IMR-90 (cell line): ENCODE data around the gene KRT16. TPM values are rescaled to one million over a fixed set of nuclear protein-coding genes. Genes with fewer than 3 reads are reported as not detected.

ENCODE experiments used
- ATAC-seq: fragments of 200-7000 bp; cut with Tn5 transposase; 2 replicates; pipeline ENCODE4 v1.9.1; 2020; ENCODE audit warnings: low read depth, mild to moderate bottlenecking, moderate library complexity
- BruUV-seq: library from RNA; stranded (reverse); fragments of 400-500 nt; replicated peaks from 2 replicates; lab custom pipeline; 2021; lab: Mats Ljungman, UMichigan
- CTCF ChIA-PET: fragments of 300-600 bp; formaldehyde crosslinking; extraction: SDS; loops from one replicate; lab custom pipeline; 2021; ENCODE audit warnings: antibody characterized with exemption; lab: Yijun Ruan, JAX
- POLR2A ChIA-PET: fragments of 300-600 bp; sonication (Branson Sonifier 250); formaldehyde crosslinking; loops from one replicate; lab custom pipeline; 2022; ENCODE audit warnings: antibody characterized with exemption; ENCODE audit not compliant: unreplicated experiment; lab: Charles Lee
- DNase-seq: peaks from one replicate; pipeline ENCODE4 v3.0.0; 2013
- H2AFZ ChIP-seq: replicated peaks from 2 replicates; pipeline ENCODE3; 2013; ENCODE audit warnings: low read length, mild to moderate bottlenecking; ENCODE audit not compliant: poor library complexity
- H2AK5ac ChIP-seq: 2 replicates; pipeline ENCODE4 v1.6.1; 2013; ENCODE audit warnings: low read depth, low read length, inconsistent platforms
- H2AK9ac ChIP-seq: replicated peaks from 2 replicates; pipeline ENCODE3; 2013; ENCODE audit warnings: mild to moderate bottlenecking, low read depth, low read length, moderate library complexity; ENCODE audit not compliant: poor library complexity
- H2BK120ac ChIP-seq: 2 replicates; pipeline ENCODE4 v1.6.1; 2013; ENCODE audit warnings: low read depth, low read length, inconsistent platforms
- H2BK15ac ChIP-seq: 3 replicates; pipeline ENCODE4 v1.6.1; 2013; ENCODE audit warnings: low read depth, low read length, inconsistent platforms
- H2BK20ac ChIP-seq: 2 replicates; pipeline ENCODE4 v1.6.1; 2013; ENCODE audit warnings: low read depth, mild to moderate bottlenecking, inconsistent platforms, low read length, moderate library complexity
- H2BK5ac ChIP-seq: 2 replicates; pipeline ENCODE4 v1.6.1; 2013; ENCODE audit warnings: mild to moderate bottlenecking, low read depth, low read length, inconsistent platforms; ENCODE audit not compliant: poor library complexity, severe bottlenecking
- H3K14ac ChIP-seq: replicated peaks from 2 replicates; pipeline ENCODE4 v1.6.1; 2013; ENCODE audit warnings: low read depth, low read length, inconsistent platforms
- H3K18ac ChIP-seq: 2 replicates; pipeline ENCODE4 v1.6.1; 2013; ENCODE audit warnings: low read depth, low read length, control low read depth
- H3K23ac ChIP-seq: 2 replicates; pipeline ENCODE4 v1.6.1; 2013; ENCODE audit warnings: low read depth, low read length, inconsistent platforms
- H3K27ac ChIP-seq: 2 replicates; pipeline ENCODE4 v1.5.1; 2013; ENCODE audit warnings: mild to moderate bottlenecking, control low read depth, low read length; ENCODE audit not compliant: insufficient read depth
- H3K27me3 ChIP-seq: 2 replicates; pipeline ENCODE4 v1.6.1; 2013; ENCODE audit warnings: low read length; ENCODE audit not compliant: control insufficient read depth, insufficient read depth
- H3K36me3 ChIP-seq: 2 replicates; pipeline ENCODE4 v1.6.1; 2013; ENCODE audit warnings: low read length, mixed read lengths; ENCODE audit not compliant: control insufficient read depth, insufficient read depth
- H3K4ac ChIP-seq: 2 replicates; pipeline ENCODE4 v1.6.1; 2013; ENCODE audit warnings: low read depth, low read length, inconsistent platforms
- H3K4me1 ChIP-seq: 2 replicates; pipeline ENCODE4 v1.6.1; 2013; ENCODE audit warnings: low read length, mixed read lengths; ENCODE audit not compliant: control insufficient read depth, insufficient read depth
- H3K4me2 ChIP-seq: 2 replicates; pipeline ENCODE4 v1.6.1; 2013; ENCODE audit warnings: low read depth, mild to moderate bottlenecking, control low read depth, low read length, moderate library complexity
- H3K4me3 ChIP-seq: 2 replicates; pipeline ENCODE4 v1.5.1; 2013; ENCODE audit warnings: low read depth, mild to moderate bottlenecking, control low read depth, low read length, moderate library complexity; ENCODE audit not compliant: insufficient read depth
- H3K56ac ChIP-seq: 2 replicates; pipeline ENCODE4 v1.6.1; 2013; ENCODE audit warnings: low read length, inconsistent platforms; ENCODE audit not compliant: insufficient read depth; ENCODE audit errors: extremely low read depth
- H3K79me1 ChIP-seq, 2 experiments: 2 replicates each; pipeline ENCODE4 v1.6.1; 2013; ENCODE audit warnings: low read length in 2 of 2, inconsistent platforms in 1 of 2, low read depth in 1 of 2
- H3K9ac ChIP-seq: 2 replicates; pipeline ENCODE4 v1.6.1; 2013; ENCODE audit warnings: low read depth, low read length, control low read depth
- H3K9me1 ChIP-seq: 2 replicates; pipeline ENCODE4 v1.6.1; 2013; ENCODE audit warnings: low read length, inconsistent platforms; ENCODE audit not compliant: insufficient read depth
- H3K9me3 ChIP-seq: 2 replicates; pipeline ENCODE4 v1.6.1; 2013; ENCODE audit warnings: low read length; ENCODE audit not compliant: control insufficient read depth, insufficient read depth
- H4K20me1 ChIP-seq: 2 replicates; pipeline ENCODE4 v1.6.1; 2013; ENCODE audit warnings: low read length, inconsistent platforms; ENCODE audit not compliant: insufficient read depth
- H4K5ac ChIP-seq: 2 replicates; pipeline ENCODE4 v1.6.1; 2013; ENCODE audit warnings: mild to moderate bottlenecking, low read depth, low read length, control low read depth
- H4K8ac ChIP-seq, 2 experiments: 2 replicates each; pipeline ENCODE4 v1.6.1; 2013; ENCODE audit warnings: low read depth in 2 of 2, low read length in 2 of 2, control low read depth in 1 of 2, inconsistent platforms in 1 of 2
- H4K91ac ChIP-seq: 2 replicates; pipeline ENCODE4 v1.6.1; 2013; ENCODE audit warnings: low read depth, low read length, inconsistent platforms; ENCODE audit not compliant: insufficient read depth
- BHLHE40 ChIP-seq: fragments of 150-350 bp; IDR thresholded peaks from 2 replicates; pipeline ENCODE4 v1.6.1; 2016; ENCODE audit warnings: mild to moderate bottlenecking, low read depth, low read length
- CEBPB ChIP-seq: IDR thresholded peaks from 2 replicates; pipeline ENCODE4 v1.6.1; 2012; ENCODE audit warnings: low read depth, low read length, improper control_type of control experiment
- CHD1 ChIP-seq: IDR thresholded peaks from 2 replicates; pipeline ENCODE4 v1.6.1; 2012; ENCODE audit warnings: low read depth, low read length, improper control_type of control experiment
- CTCF ChIP-seq: conservative IDR thresholded peaks from 2 replicates; pipeline ENCODE4 v1.5.1; 2012; ENCODE audit warnings: mild to moderate bottlenecking, low read depth, low read length, improper control_type of control experiment
- ELK1 ChIP-seq: fragments of 150-350 bp; IDR thresholded peaks from 2 replicates; pipeline ENCODE4 v1.6.1; 2016; ENCODE audit warnings: low read depth, mild to moderate bottlenecking, low read length, moderate library complexity, borderline replicate concordance
- FOS ChIP-seq: fragments of 150-350 bp; IDR thresholded peaks from 2 replicates; pipeline ENCODE4 v1.6.1; 2016; ENCODE audit warnings: low read depth, low read length
- MAFK ChIP-seq: IDR thresholded peaks from 2 replicates; pipeline ENCODE4 v1.6.1; 2012; ENCODE audit warnings: low read depth, low read length, improper control_type of control experiment
- MAZ ChIP-seq: IDR thresholded peaks from 2 replicates; pipeline ENCODE4 v1.6.1; 2012; ENCODE audit warnings: low read depth, mild to moderate bottlenecking, low read length, improper control_type of control experiment, moderate library complexity, borderline replicate concordance
- MXI1 ChIP-seq: IDR thresholded peaks from 2 replicates; pipeline ENCODE4 v1.6.1; 2012; ENCODE audit warnings: low read depth, mild to moderate bottlenecking, low read length, moderate library complexity, borderline replicate concordance
- RAD21 ChIP-seq: IDR thresholded peaks from 2 replicates; pipeline ENCODE4 v1.6.1; 2012; ENCODE audit warnings: low read length, improper control_type of control experiment
- RCOR1 ChIP-seq: IDR thresholded peaks from 2 replicates; pipeline ENCODE4 v1.6.1; 2012; ENCODE audit warnings: mild to moderate bottlenecking, low read length, improper control_type of control experiment; ENCODE audit not compliant: insufficient replicate concordance
- RFX5 ChIP-seq: IDR thresholded peaks from 2 replicates; pipeline ENCODE4 v1.8.0; 2012; ENCODE audit warnings: low read depth, mild to moderate bottlenecking, low read length, moderate library complexity
- SMC3 ChIP-seq: fragments of 150-350 bp; IDR thresholded peaks from 2 replicates; pipeline ENCODE4 v1.6.1; 2016; ENCODE audit warnings: low read depth, mild to moderate bottlenecking, antibody characterized with exemption, low read length, moderate library complexity
- WGBS, 2 experiments: methylation state at CpG; one replicate each; pipeline versions ENCODE4 v1.1.5 to v1.1.7; 2013; ENCODE audit warnings: missing lambda C conversion rate in 2 of 2; ENCODE audit not compliant: insufficient read length in 1 of 2; ENCODE audit errors: extremely low coverage in 2 of 2; 5-methylcytosine and 5-hydroxymethylcytosine counted together
- dilution Hi-C: fragments of 300-500 bp; cut with HindIII; formaldehyde crosslinking; loops from one replicate; pipeline ENCODE4 v1.14.3; 2018; ENCODE audit warnings: low sequenced_read_pairs; ENCODE audit not compliant: unreplicated experiment
- in situ Hi-C: fragments of 300-500 bp; cut with MboI; formaldehyde crosslinking; loops from 3 replicates; pipeline ENCODE4 v1.14.3; 2019; ENCODE audit warnings: low sequenced_read_pairs, inconsistent platforms, mixed read lengths
- intact Hi-C: fragments of 100-400 bp; cut with micrococcal nuclease; formaldehyde crosslinking; loops from 2 replicates; pipeline ENCODE4 v1.10.0; 2022
- polyA plus RNA-seq, 3 experiments: library from polyadenylated mRNA; depleted of rRNA; stranded (reverse); fragments of >200 nt; gene quantifications; 2 replicates each; pipeline ENCODE4 v1.2.3, GENCODE V29; 2012; ENCODE audit warnings: low replicate concordance in 1 of 3
- total RNA-seq: library from RNA; depleted of rRNA; stranded (reverse); fragments of >200 nt; gene quantifications from 2 replicates; pipeline ENCODE4 v1.2.3, GENCODE V29; 2012
- TF ChIP-seq, protein P1 (sequence below): fragments of 150-350 bp; IDR thresholded peaks from 2 replicates; pipeline ENCODE4 v1.6.1; 2017; ENCODE audit warnings: mild to moderate bottlenecking, antibody characterized with exemption, low read length, low read depth

Gene KRT16
- total and polyA plus RNA-seq, 2 of the 4 experiments (the other 2 are of a cell fraction): not detected

GRCh38 chr17:41653892-41654677 lies 41.5 kb upstream of the KRT16 start:
- POLR2A ChIA-PET: no interaction called here
- ATAC-seq (no peak), DNase-seq (no peak)
- H3K4me3 ChIP-seq: no peak overlapping the region
- no peak overlapping the region for H2BK5ac ChIP-seq
- in situ Hi-C loops: loop anchor here (25.0 kb wide), 1 partner anchor 1292 kb away; the partner anchor contains the start of gene GJD3
- intact Hi-C loops: no loop called here
- CTCF ChIA-PET: interaction anchor here (1.6 to 2.6 kb wide), 2 partner anchors 8 to 105 kb away, joined by 9 to 17 read pairs; no protein-coding TSS in a partner anchor
- H4K8ac ChIP-seq: no peak overlapping the region
- H3K27me3 ChIP-seq: no peaks in the 10 kb centered on the region; the same call in 1 of the 2 replicates
- dilution Hi-C loops: no loop called here
- no peak overlapping the region for H2BK15ac ChIP-seq
- H4K91ac ChIP-seq: no peak overlapping the region
- H3K36me3 ChIP-seq: no peaks in the 10 kb centered on the region
- no peak overlapping the region for H2AK9ac ChIP-seq
- no peak overlapping the region for H3K18ac ChIP-seq
- no peak overlapping the region for H2AK5ac ChIP-seq
- H3K14ac ChIP-seq: no peak overlapping the region
- no peak overlapping the region for H2BK20ac ChIP-seq
- no peak overlapping the region for H3K27ac ChIP-seq
- H3K9me1 ChIP-seq: peaks cover 8% of the 10 kb centered on the region
- H4K5ac ChIP-seq: no peak overlapping the region
- no peak overlapping the region for H2BK120ac ChIP-seq
- no peaks in the 10 kb centered on the region for H4K20me1 ChIP-seq
- no peak overlapping the region for H3K56ac ChIP-seq
- no peaks in the 10 kb centered on the region for H3K9me3 ChIP-seq
- H3K23ac ChIP-seq: no peak overlapping the region
- BruUV-seq: no TSS peak
- H2AFZ ChIP-seq: peak overlapping the region; percentile 14
- no peak overlapping the region for H3K4me2 ChIP-seq
- no peak overlapping the region for H3K4ac ChIP-seq
- no peaks in the 10 kb centered on the region for H3K79me1 ChIP-seq
- WGBS, 2 experiments: 70% methylated on average over 2 of the region's 14 CpGs; no CpG with 5 or more reads in 1 of the 2 experiments
- H3K4me1 ChIP-seq: no peaks in the 10 kb centered on the region
- no peak overlapping the region for H3K9ac ChIP-seq
- TF ChIP-seq MAFK: no peak
- no peak for TF ChIP-seq CTCF
- TF ChIP-seq CHD1: no peak
- TF ChIP-seq, protein P1, sequence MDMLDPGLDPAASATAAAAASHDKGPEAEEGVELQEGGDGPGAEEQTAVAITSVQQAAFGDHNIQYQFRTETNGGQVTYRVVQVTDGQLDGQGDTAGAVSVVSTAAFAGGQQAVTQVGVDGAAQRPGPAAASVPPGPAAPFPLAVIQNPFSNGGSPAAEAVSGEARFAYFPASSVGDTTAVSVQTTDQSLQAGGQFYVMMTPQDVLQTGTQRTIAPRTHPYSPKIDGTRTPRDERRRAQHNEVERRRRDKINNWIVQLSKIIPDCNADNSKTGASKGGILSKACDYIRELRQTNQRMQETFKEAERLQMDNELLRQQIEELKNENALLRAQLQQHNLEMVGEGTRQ: no peak
- no peak for TF ChIP-seq SMC3
- no peak for TF ChIP-seq RAD21
- no peak for TF ChIP-seq BHLHE40
- TF ChIP-seq RFX5: no peak
- no peak for TF ChIP-seq FOS
- TF ChIP-seq CEBPB: no peak
- no peak for TF ChIP-seq RCOR1
- TF ChIP-seq MAZ: no peak
- TF ChIP-seq ELK1: no peak
- no peak for TF ChIP-seq MXI1
